HL-60 (cell line): ENCODE data around the gene TRABD.
A peak's percentile ranks its signal among the peaks of the same experiment; 100 is the strongest.

Experiments used
- DNase-seq, 2 experiments: peaks; one replicate each; pipeline ENCODE4 v3.0.0-alpha.2; 2010 to 2020; ENCODE audit warnings: low read depth in 1 of 2, low spot score in 1 of 2
- H3K27ac ChIP-seq: fragments of 250-450 bp; sonication (Bioruptor Pico); replicated peaks from 2 replicates; pipeline ENCODE4 v1.5.1; 2020; ENCODE audit warnings: mild to moderate bottlenecking, moderate library complexity
- H3K27me3 ChIP-seq: fragments of 250-450 bp; sonication (Bioruptor Pico); 2 replicates; pipeline ENCODE4 v1.5.1; 2021; ENCODE audit warnings: mild to moderate bottlenecking, moderate library complexity; ENCODE audit not compliant: insufficient read depth, poor library complexity, severe bottlenecking
- H3K4me3 ChIP-seq: replicated peaks from 2 replicates; pipeline ENCODE4 v1.5.1; 2011; ENCODE audit warnings: mild to moderate bottlenecking, control low read depth, low read length; ENCODE audit not compliant: insufficient read depth
- CTCF ChIP-seq: IDR thresholded peaks from one replicate; pipeline ENCODE4 v1.5.1; 2011; ENCODE audit warnings: low read length, control low read depth, inconsistent platforms; ENCODE audit not compliant: insufficient read depth
- GABPA ChIP-seq: IDR thresholded peaks from 2 replicates; pipeline ENCODE4 v1.6.1; 2012; ENCODE audit warnings: low read depth
- POLR2AphosphoS5 ChIP-seq: IDR thresholded peaks from 2 replicates; pipeline ENCODE4 v1.6.1; 2012; ENCODE audit warnings: low read depth
- REST ChIP-seq: IDR thresholded peaks from 2 replicates; pipeline ENCODE4 v1.6.1; 2012; ENCODE audit warnings: low read depth; ENCODE audit not compliant: insufficient replicate concordance
- SPI1 ChIP-seq: IDR thresholded peaks from 2 replicates; pipeline ENCODE4 v1.6.1; 2012; ENCODE audit warnings: low read depth, mild to moderate bottlenecking, borderline replicate concordance

TRABD gene

DNA sequence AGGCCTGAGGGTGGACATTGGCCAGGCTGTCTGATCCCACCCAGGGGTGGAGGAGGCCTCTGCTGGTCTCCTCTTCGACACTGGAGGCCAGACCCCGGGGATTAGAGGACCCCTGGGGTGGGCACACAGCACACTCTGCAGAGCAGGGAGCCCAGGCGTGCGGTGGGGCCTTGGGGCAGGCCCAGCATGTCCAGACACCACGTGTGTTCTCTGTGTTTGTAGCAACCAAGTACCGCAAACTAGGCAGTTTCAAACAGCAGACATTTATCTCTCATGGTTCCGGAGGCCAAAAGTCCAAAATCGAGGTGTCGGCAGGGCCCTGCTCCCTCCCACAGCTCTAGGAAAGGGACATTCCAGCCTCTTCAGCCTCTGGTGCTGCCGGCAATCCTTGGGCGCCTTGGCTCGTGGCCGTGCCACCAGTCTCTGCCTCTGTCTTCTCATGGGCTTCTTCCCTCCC lies 13.7 kb upstream of the TRABD start:
- DNase-seq: no peak
- TF ChIP-seq POLR2AphosphoS5 (no peak), REST (no peak)
- Histone ChIP-seq H3K27ac (no peak overlapping the region), H3K27me3 (peaks cover 6% of the 10 kb centered on the region), H3K4me3 (no peak overlapping the region)

DNA sequence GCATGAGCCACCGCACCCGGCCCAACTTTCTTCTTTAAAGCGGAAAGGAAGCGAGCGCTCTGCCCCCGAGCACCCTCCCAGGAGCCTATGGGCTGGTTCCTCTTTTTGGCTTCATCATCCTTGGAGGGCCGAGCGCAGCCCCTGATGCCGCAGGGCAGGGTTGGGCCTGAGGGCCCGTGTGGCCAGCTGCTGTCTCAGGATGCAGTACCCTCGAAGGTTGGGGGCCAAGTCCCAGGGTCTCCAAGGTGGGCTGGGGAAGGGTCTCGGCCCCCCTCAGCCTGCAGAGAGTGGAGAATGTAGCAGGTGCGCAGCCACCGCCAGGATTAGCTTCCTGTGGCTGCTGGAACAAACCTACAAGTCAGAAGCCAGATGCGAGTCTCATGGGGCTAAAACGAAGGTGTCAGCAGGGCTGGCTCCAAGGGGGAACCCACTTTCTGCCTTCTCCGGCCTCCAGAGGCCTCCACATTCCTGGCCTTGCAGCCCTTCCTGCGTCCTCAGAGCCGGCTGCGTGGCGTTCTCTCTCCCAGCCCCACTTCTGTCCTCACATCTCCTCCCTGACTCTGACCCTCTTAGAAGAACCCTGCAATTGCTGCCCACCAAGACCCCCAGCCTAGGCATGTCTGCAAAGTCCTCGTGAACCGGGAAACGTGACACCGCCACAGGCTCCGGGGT lies 12.3 kb upstream of the TRABD start:
- Histone ChIP-seq H3K4me3 (no peak overlapping the region), H3K27ac (no peak overlapping the region), H3K27me3 (peaks cover 6% of the 10 kb centered on the region)
- DNase-seq: peak in 1 of 2 experiments; percentile 74
- TF ChIP-seq GABPA (no peak), SPI1 (peak; percentile 86)

DNA sequence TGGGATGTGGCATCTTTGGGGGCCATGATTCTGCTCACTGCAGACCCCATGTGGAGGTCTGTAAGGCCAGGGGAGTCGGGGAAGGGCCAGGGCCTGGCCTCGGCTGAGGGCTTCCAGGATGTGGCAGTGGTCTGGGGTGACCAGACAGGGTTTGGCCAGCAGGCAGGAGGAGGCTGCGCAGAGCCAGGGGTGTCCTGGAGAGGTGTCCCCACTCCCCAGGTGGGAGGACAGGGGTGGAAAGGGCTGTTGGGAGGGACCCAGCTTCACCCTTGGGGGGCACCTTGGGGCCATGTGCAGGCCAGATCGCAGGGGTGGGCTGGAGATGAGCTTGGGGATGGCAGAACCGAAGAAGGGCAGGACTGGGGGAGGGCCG lies 11.7 kb upstream of the TRABD start:
- Histone ChIP-seq H3K27ac (no peak overlapping the region), H3K4me3 (no peak overlapping the region), H3K27me3 (peaks cover 4% of the 10 kb centered on the region)
- TF ChIP-seq POLR2AphosphoS5 (no peak), CTCF (no peak), SPI1 (no peak), GABPA (no peak), REST (no peak)
- DNase-seq: no peak

DNA sequence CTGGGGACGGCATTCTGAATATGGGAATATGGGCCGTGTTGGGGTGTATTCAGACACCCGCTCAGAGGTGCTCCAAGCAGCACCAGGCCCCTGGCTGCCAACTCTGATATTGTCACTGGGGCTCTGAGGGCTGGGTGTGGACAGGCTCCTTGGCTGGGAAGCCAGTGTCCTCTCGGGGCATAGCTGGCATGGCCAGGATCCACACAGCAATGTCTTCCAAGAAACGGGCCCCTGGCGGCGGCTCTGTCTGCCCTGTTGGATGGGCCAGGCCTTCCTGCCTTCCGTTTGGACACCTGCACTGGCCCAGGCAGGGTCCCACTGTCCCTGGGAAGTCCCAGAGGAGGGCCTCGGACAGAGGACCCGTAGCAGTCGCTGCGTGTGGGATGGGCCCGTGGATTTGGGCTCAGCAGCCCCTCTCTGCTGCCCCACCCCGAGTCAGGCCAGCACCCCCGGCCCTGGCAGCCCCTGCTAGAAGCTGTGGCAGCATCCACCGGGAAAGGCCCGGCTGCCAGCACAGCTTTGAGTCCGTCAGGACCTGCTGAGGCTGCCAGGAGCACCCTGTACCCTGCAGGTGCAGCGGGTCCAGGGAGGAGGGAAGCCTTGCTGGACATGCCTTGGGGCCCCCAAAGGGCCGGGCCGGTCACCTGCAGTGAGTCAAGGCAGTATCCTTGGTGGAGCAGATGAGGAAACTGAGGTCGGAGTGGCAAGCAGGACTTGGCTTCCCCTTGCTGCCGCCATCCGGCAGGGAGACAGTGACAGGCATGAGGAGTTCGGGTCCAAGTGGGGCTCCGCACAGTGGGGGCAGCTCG lies 11.1 kb upstream of the TRABD start:
- no peak for DNase-seq
- H3K4me3 ChIP-seq: no peak overlapping the region
- TF ChIP-seq GABPA: no peak
- TF ChIP-seq SPI1: no peak
- no peak for TF ChIP-seq CTCF
- no peak for TF ChIP-seq REST
- TF ChIP-seq POLR2AphosphoS5: no peak
- no peak overlapping the region for H3K27ac ChIP-seq
- H3K27me3 ChIP-seq: no peaks in the 10 kb centered on the region
